Retina (tissue), 1 donor: ENCODE data around the gene NFS1.

Experiments used
- DNase-seq: peaks from one replicate; pipeline ENCODE4 v3.0.0-alpha.2; 2016

Gene NFS1

GRCh38 chr20:35636095-35636494 is 63.1 kb downstream of the NFS1 start:
- no peak for DNase-seq

DNA sequence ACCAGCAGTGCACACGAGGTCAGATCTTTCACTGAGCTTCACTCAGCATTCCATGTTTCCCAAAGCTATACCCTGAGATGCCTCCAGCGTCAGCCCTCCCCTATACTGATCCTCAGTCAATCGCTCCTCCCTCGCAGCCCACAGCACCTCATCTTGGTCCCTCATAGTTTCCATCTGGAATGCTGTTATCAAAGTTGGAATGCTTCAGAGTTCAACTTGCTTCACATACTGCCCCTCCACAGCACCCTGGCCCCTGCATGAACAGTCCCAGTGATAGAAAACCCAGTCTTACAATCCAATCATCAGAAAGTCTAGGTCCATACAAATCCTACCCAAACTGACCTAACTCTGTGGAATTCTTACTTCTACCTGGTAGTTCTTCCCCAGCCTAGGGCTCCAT is 63.5 kb downstream of the NFS1 start:
- no peak for DNase-seq

GRCh38 chr20:35632539-35633115 is 66.5 kb downstream of the NFS1 start:
- no peak for DNase-seq

DNA sequence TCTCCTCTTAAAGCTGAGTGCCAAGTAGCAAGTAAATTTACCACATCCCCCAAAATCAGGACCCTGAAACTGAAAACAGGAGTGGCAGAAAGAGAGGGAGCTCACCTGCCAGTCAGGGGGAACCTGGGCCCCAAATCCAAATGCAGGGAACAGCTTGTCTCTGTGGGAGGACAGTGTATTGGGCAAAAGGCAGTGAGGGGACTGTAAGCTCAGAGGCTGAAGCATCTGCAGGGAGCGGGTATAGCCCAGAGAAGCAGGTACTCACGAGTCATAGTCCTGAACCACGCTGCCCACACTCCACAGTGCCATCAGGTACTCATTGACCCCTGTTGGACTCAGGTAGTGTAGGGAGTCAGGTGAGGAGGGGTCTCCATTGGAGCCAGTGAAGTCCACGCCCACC is 68.5 kb downstream of the NFS1 start:
- DNase-seq = no peak

DNA sequence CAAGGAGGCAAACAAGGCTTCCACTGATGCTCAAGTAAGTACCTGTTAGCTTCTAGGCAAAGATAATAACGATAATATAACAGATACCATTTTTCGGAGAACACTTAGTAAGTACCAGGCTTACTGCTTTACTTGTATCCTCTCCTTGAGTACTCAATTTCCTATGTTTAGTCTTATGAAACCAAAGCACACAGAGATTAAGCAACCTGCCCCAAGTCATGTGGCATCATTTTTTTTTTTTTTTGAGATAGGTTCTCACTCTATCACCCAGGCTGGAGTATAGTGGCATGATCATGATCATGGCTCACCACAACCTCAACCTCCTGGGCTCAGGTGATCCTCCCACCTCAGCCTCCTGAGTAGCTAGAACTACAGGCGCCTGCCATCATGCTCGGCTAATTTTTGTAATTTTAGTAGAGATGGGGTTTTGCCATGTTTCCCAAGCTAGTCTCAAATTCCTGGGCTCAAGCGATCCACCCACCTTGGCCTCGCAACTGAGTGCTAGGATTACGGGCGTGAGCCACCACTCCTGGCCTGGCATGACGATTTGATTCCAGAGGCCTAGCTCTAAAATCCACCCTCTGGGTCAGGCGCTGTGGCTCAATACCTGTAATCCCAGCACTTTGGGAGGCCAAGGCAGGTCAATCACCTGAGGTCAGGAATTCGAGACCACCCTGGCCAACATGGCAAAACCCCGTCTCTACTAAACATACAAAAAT is 69.6 kb downstream of the NFS1 start:
- DNase-seq = no peak

GRCh38 chr20:35627121-35627520 is 72.0 kb downstream of the NFS1 start:
- no peak for DNase-seq

DNA sequence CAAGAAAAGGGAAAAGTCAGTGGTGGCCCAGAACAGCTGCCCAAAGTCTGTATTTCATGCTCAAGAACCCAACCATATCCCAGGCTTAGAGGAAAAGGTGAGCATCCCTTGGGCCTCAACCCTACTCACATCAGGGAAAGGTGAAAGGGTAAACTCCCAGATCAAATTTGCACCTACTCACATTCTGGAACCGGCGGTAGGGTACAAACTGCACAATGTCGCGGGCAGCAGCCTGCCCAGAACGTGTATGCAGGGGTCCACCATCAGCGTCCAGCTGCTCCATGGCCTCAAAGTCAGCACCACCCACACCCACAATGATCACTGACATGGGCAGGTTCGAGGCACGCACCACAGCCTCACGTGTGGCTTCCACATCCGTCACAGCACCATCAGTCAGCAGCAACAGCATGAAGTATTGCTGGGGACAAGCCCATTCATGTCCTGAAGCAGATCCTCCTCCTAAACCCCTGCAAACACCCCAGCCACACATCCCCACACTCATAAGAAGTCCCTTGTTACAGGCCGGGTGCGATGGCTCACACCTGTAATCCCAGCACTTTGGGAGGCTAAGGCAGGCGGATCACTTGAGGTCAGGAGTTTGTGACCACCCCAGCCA is 72.7 kb downstream of the NFS1 start:
- DNase-seq = no peak

DNA sequence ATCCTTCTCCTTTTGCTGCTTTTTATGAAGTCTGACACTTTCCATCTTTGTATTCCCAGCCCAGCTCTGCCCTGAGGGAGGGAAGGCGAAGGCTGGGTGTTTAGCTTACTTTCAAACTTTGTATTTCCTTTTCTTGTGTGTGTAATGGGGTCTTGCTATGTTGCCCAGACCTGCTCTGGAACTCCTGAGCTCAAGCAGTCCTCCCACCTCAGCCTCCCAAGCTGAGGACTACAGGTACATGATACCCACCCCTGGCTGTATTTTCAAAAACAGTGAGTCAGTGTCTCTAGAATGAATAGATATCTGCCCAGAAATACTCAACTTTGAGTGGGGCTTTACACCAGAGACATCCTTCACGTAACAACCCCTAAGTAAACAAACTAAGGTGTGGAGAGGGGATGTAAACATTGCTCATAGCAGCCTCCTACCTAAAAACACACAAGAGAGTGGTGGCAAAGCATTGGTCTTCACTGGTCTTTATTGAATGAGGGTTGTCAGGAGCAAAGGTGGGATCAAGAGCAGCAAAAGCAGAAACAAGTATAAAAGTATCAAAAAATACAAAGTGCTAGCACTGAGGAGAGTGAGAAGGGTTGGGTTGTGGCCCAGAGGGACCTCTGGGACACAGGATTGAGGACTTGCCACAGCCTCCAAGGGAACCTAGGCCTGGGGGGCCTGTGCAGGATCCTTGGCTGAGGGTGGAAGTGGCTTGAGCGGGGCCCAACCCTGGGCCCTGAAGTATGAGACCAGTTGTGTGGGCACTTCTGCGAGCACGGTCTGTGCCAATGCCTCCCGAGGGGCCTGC is 73.4 kb downstream of the NFS1 start:
- no peak for DNase-seq

DNA sequence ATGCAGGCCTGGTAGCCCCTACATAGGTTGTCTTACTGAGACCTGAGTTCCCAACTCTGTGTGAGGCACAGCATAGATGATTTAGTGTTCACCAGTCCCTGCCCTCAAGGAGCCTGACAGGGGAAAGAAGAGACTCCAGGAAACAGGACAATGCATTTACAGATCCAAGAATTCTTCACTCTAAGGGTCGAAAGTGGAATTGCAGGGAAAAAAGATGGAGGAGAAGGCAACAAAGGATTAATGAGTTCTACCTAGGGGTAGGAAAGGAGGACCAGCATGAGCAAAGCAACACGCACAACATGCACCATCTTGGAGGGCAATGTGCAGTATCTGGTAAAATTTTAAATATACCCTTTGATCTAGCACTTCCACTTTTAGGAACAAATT is 77.6 kb downstream of the NFS1 start:
- no peak for DNase-seq

- DNase-seq = no peak
Observed at GRCh38 chr20:35620818-35621559, 78.2 kb downstream of the NFS1 start.

DNA sequence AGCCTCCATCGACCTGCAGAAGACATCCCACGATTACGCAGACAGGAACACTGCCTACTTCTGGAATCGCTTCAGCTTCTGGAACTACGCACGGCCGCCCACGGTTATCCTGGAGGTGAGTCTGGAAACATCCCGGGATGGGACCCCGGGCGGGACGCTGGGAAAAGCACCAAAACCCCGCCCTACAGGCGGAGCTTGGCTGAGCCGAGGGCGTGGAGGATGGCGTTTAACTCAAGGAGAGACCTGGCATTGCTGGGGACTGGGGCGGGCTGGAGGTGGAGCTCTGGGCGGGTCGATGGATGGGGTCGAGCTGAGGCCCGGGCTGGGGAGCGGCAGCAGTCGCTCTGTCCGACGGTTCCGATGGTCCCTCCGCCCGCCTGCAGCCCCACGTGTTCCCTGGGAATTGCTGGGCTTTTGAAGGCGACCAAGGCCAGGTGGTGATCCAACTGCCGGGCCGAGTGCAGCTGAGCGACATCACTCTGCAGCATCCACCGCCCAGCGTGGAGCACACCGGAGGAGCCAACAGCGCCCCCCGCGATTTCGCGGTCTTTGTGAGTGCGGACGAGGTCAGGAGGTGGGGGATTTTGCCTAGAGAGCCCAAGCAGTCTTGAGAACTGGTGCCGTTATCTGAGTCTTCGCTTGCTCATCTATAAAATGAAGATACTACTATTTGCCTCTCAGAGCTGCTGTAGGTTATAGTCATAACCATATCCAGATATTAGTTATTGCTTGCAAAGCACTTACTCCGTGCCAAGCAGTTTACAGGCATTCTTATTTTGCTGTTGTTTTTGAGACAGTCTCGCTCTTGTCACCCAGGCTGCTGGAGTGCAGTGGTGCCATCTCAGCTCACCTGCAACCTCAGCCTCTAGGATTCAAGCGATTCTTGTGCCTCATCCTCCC is 79.7 kb downstream of the NFS1 start:
- DNase-seq = peak; percentile 88

DNA sequence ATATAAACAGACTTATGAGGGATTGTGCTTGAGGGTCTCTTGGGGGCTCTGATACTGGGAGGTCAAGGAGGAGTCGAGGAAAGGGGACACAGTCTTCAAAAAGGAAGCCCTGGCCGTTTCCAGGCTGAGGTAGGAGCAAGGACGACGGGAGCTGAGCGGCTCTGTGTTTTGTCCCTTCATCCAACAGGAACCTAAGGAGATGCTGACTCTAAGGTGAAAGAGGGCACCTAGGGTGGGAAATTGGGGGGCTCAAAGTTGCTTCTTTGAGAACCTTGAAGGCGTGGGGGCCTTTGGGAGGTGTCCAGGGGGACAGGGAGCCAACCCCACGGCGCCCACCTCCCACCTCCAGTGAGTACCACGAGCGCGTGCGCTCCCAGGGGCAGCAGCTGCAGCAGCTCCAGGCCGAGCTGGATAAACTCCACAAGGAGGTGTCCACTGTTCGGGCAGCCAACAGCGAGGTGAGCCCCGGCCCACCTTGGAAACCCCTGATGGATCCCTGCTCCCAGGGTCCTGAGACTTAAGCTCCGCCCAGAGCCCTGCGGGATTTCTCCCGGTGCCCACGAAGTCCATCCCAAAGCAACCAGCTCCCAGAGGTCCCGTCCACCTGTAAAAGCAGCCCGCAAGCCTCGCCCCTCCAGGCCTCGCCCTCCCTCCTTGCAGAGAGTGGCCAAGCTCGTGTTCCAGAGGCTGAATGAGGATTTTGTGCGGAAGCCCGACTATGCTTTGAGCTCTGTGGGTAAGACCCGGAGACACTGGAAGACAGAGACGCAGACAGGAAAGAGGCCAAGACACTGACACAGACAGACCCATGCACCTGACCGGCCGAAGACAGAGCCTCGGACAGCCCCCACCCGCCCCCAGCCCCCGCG is 80.7 kb downstream of the NFS1 start:
- peak; percentile 58 for DNase-seq
